Stimulated activated CD8-positive, alpha-beta memory T cell treated with anti-CD3 and anti-CD28 coated beads, Interleukin-12 subunit alpha, Interleukin-12 subunit beta, amount 100 ng/mL, for 24 hours (primary cell): ENCODE measurements around the gene RBMS3.

Source experiments
- DNase-seq: peaks from one replicate; pipeline ENCODE4 v3.0.0-alpha.2; 2020; ENCODE audit errors: extremely low read depth

Gene RBMS3

GRCh38 chr3:29679944-29680343 is 399.1 kb downstream of the RBMS3 start:
- DNase-seq = no peak

- DNase-seq = no peak
Observed at GRCh38 chr3:29683018-29683993, 402.4 kb downstream of the RBMS3 start.

- DNase-seq = no peak
Observed at GRCh38 chr3:29686889-29687592, 406.2 kb downstream of the RBMS3 start.

GRCh38 chr3:29690686-29691353 is 409.9 kb downstream of the RBMS3 start:
- DNase-seq = no peak

GRCh38 chr3:29693863-29694262 is 413.0 kb downstream of the RBMS3 start:
- no peak for DNase-seq

GRCh38 chr3:29694331-29694730 is 413.5 kb downstream of the RBMS3 start:
- no peak for DNase-seq

- no peak for DNase-seq
Observed at GRCh38 chr3:29694783-29695182, 413.9 kb downstream of the RBMS3 start.

- no peak for DNase-seq
Observed at GRCh38 chr3:29695201-29695600, 414.3 kb downstream of the RBMS3 start.

GRCh38 chr3:29695643-29696198 is 414.9 kb downstream of the RBMS3 start:
- no peak for DNase-seq

GRCh38 chr3:29696311-29696710 is 415.4 kb downstream of the RBMS3 start:
- DNase-seq = no peak

GRCh38 chr3:29697989-29698388 is 417.1 kb downstream of the RBMS3 start:
- DNase-seq = no peak

GRCh38 chr3:29700256-29700655 is 419.4 kb downstream of the RBMS3 start:
- no peak for DNase-seq

- no peak for DNase-seq
Observed at GRCh38 chr3:29701326-29701983, 420.6 kb downstream of the RBMS3 start.

- DNase-seq = no peak
Observed at GRCh38 chr3:29705906-29706844, 425.3 kb downstream of the RBMS3 start.

- DNase-seq = no peak
Observed at GRCh38 chr3:29708884-29709283, 428.0 kb downstream of the RBMS3 start.

GRCh38 chr3:29711255-29711771 is 430.4 kb downstream of the RBMS3 start:
- no peak for DNase-seq

- no peak for DNase-seq
Observed at GRCh38 chr3:29716213-29716612, 435.3 kb downstream of the RBMS3 start.

GRCh38 chr3:29718661-29719065 is 437.8 kb downstream of the RBMS3 start:
- no peak for DNase-seq

- DNase-seq = no peak
Observed at GRCh38 chr3:29720665-29721064, 439.8 kb downstream of the RBMS3 start.

GRCh38 chr3:29721789-29722188 is 440.9 kb downstream of the RBMS3 start:
- no peak for DNase-seq
